GDM1 (cell line): ENCODE measurements around the gene SHROOM3.
"Not testable (repeated sequence)": the region's sequence is repeated elsewhere in the genome, so short reads cannot be mapped to it uniquely, and the experiment has no call there.

Source experiments
- DNase-seq: peaks from one replicate; lab custom pipeline; 2025; lab: John Stamatoyannopoulos, UW

The SHROOM3 gene

DNA sequence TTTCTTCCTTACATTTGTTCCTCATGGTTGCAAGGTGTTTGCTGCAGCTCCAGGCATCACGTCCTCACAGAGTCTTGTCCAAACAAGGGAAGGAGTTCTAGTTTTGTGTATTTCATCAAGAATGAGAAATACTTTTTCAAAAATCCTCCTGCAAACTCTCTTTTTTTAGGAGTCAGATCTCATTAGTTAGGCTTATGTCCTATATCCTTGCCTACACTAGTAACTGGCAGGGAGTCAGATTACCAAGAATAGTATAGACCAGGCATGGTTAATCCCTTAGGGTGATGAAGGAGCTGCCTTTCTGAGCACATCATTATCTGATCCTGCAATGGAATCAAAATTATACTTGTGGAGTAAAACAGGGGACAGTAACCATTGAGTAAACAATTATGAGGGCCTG lies 160.4 kb downstream of the SHROOM3 start:
- DNase-seq, result no peak

DNA sequence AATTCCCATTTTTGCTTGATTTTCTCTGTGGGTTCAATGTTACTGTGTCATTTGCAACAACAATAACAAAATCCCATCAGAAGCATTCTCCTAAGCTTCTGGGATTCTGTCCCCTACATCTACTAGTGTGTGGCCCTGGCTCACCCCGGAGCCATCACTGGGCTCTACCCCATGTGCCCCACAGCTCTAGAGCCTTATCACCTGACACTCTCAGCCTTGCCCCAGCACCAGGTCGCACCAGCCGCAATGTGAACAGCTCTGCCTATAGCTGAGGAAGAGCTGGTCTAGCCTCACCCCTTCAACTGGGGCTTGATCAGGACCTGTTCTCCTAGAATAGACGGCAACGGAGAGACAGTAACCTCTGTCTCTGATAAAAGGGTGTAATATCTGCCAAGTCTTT lies 161.7 kb downstream of the SHROOM3 start:
- DNase-seq, result no peak

GRCh38 chr4:76597423-76597979 lies 162.5 kb downstream of the SHROOM3 start:
- DNase-seq, result no peak

- no peak for DNase-seq
These were observed 165.4 kb downstream of the SHROOM3 start for GRCh38 chr4:76600447-76600846.

DNA sequence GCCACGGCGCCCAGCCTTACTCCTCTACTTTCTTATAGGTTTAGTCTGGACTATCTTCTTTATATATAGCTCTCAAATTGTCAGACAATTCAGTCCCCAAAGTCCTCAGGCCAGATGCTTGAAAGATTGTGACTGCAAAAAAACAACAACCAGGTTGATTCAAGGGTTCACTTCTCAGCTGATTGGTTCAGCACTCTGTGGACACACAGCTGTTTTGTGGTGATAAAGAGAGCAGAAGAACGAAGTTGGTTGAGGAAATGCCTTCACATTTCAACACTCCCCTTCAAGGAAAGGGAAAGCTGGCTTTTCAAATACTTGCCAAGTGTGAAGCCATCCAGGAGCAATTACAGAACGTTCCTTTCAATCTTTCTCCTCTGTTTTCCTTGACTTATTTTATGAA lies 166.8 kb downstream of the SHROOM3 start:
- DNase-seq, result no peak

GRCh38 chr4:76605099-76605563 lies 170.1 kb downstream of the SHROOM3 start:
- DNase-seq, result no peak

DNA sequence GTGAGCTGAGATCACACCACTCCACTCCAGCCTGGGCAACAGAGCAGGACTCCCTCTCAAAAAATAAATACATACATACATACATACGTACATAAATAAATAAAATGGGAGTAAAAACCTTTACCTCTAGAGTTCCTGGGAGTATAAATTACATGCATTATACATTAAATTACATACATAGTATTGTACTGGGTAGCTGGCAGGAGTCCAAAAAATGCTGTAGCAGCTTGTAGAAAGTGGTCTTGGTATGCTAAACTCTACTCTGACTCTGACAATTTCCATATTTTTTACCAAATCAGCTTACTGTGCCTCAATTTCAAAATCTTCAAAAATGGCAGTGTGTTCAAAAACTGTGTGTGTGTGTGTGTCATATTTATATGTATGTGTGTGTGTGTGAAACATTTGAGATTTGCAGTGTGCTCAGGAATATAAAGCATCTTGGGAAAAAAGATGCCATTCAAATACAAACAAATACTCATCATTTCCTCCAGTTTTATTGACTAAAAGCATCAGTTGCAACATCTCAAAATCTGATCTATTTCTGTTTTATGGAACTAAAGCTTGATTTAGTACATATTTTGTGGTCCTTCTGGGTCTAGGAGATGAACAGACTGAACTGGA lies 171.7 kb downstream of the SHROOM3 start:
- DNase-seq, result no peak

- DNase-seq, result no peak
These were observed 172.3 kb downstream of the SHROOM3 start for GRCh38 chr4:76607266-76607799.

DNA sequence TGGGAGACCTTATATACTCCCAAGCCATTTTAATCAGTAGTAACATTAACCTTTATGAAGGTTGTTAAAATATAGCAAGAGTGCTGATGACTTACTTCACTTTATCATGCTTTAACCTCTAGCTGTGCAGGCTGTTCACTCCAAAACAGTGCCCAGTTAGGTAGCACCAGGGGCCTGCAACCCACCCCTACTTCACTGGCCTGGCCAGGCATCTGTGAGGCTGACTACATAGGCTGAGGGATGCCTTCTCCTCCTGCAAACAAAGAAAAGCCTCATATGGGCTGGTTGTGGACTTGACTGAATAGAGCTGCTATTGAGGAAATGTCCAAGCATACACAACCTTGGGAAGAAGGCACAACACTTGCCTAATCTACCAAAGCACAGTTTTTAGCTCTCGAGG lies 172.8 kb downstream of the SHROOM3 start:
- no peak for DNase-seq

GRCh38 chr4:76608549-76608948 lies 173.5 kb downstream of the SHROOM3 start:
- DNase-seq, result not testable (repeated sequence)

GRCh38 chr4:76610751-76611547 lies 175.9 kb downstream of the SHROOM3 start:
- no peak for DNase-seq

GRCh38 chr4:76611616-76612207 lies 176.7 kb downstream of the SHROOM3 start:
- DNase-seq, result no peak

DNA sequence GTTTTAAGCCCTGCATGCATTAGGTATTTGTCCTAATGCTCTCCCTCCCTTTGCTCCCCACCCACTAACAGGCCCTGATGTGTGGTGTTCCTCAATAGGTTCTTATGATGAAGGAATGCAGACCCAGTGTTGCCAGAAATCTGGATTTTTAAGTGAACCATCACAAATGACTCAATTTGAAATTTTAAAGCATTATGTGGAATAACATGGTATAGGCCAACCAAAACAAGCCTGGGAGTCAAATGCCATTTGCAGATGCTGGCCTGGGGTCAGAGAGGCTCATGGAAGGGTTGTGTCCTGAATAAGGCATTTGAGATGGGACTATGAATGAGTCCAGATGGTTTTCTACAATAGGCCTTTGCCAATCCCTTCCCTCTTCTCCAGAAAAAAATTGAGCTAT lies 179.6 kb downstream of the SHROOM3 start:
- no peak for DNase-seq

DNA sequence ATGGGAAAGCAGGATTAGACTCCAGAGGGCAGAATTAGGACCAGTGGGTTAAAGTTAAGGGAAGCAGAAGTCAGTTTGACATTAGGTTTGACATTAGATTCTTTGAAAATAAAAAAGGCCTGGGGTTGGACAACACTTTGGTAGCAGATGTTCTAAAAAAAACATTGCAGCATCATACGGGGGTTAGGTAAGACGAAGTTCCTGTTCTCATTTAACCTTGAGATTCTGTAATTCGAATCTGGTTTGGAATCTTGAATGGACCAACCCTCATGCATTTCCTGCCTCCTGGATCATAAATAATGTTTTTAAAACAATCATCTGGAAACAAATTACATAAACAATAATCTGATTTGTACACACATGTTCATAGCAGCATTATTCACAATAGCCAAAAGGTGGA lies 181.0 kb downstream of the SHROOM3 start:
- no peak for DNase-seq

GRCh38 chr4:76616526-76616925 lies 181.5 kb downstream of the SHROOM3 start:
- no peak for DNase-seq

DNA sequence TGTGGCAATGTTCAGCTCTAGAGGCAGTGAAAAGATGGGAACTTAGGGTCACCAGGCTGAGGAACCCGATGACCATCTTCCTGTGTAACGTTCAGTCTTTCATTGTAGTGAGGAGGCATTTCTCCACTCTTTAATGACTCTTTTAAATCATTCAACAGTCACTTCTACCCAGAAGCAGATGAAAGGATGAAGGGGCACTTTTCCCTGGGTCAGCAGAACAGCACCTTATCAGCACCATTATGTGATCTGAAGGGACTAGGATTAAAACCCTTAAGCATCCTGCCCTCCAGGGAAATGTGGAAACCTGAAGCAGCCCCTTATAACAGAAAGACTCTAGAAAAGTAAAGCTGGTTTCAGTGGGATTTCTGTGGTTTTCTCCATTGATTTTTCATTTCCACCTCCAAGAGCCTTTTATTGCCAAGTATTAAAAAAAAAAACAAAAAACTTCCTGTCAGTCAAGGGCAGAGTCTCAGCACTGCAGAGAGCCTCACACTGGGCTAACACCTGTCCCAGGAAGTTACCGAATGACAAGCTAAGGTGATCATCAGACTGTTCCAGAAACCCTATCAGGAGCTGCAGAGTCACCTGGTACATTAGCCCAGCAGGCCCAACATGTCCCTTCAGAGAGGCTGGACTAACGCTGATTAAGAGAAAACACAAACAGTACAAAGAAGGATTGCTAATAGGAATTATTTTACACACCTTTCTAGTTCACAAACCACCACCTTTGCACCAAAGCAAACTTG lies 185.9 kb downstream of the SHROOM3 start:
- DNase-seq, result no peak

DNA sequence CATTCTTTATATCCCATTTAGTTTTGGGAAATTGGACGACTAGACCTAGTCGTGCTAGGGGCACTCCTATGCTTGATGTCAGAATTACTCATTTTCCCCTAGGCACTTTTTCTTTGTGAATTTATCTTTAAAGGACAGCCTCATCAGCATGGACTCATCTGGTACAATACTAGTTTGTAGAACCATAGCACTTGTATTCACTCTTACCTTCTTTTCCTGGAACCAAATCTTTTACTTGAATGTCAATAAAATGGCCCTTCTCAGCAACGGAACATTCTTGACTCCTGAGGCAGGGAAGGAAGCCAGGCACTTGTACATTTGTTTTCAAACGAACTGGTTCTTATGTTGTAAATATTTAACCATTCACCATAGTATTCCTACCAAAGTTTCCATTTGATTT lies 187.1 kb downstream of the SHROOM3 start:
- DNase-seq, result no peak

DNA sequence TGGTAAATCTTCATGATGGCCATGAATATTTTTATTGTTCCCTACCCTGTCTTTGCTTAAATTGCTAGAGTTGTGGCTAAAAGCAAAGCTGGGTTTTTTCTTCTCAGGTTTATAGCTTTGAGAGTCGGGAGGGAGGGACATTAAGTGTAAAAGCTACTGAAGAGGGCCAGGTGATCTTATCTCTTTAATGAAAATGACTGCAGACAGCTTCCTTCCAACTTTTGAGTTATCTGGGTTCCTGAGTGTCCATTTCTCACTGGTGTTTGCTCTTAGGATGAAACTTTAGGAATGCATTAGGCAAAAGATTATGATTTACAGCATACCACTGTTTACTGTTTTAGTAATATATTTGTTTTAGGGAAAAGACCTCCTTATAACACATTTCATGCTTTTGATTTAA lies 187.7 kb downstream of the SHROOM3 start:
- DNase-seq, result no peak

GRCh38 chr4:76623217-76624045 lies 188.4 kb downstream of the SHROOM3 start:
- DNase-seq, result no peak

DNA sequence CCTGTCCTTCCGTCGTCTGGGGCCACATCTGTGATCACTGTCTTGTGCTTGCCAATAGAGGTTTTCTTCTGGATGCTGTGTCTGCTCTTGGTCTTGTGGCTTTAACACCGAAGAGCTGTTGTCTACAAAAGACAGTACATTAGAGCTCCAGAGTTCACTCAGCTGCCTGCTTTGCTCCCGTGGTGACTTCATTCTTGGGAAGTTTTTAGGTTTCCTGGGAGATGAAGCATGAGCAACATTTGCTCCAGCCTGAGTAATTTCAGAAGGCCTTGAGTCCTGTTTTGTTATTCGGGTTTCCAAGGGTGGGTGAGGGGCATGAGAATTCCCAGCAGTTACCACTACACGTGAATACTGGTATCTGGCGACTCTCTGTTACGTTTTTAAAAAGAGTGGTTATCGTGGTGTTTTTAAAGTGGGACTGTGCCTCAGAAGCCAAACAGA lies 189.2 kb downstream of the SHROOM3 start:
- DNase-seq, result no peak
